SK-N-MC (cell line): ENCODE results near the gene DTWD2.
"Not testable (repeated sequence)": the region's sequence is repeated elsewhere in the genome, so short reads cannot be mapped to it uniquely, and the experiment has no call there.

Experiments used
- DNase-seq: peaks from one replicate; pipeline ENCODE4 v3.0.0-alpha.2; 2011; ENCODE audit warnings: low read depth, low spot score
- H3K27ac ChIP-seq: fragments of 200-600 bp; sonication (generic); 2 replicates; pipeline ENCODE4 v1.5.1; 2016; ENCODE audit warnings: mixed run types
- H3K36me3 ChIP-seq: fragments of 200-600 bp; sonication (generic); 2 replicates; pipeline ENCODE4 v1.6.1; 2017; ENCODE audit warnings: antibody characterized with exemption, low read length, mixed read lengths; ENCODE audit not compliant: insufficient read depth
- H3K4me3 ChIP-seq: fragments of 200-600 bp; sonication (generic); 2 replicates; pipeline ENCODE4 v1.5.1; 2016
- H3K9ac ChIP-seq: fragments of 200-600 bp; sonication (generic); 2 replicates; pipeline ENCODE4 v1.8.0; 2017; ENCODE audit warnings: mixed run types, mixed read lengths; ENCODE audit not compliant: insufficient read length
- H3K9me3 ChIP-seq: fragments of 200-600 bp; sonication (generic); 2 replicates; pipeline ENCODE4 v1.6.1; 2017; ENCODE audit warnings: low read depth, mild to moderate bottlenecking, antibody characterized with exemption, low read length, moderate library complexity, mixed read lengths
- EZH2 ChIP-seq: fragments of 200-600 bp; sonication (generic); IDR thresholded peaks from one replicate; pipeline ENCODE4 v1.6.1; 2017; ENCODE audit warnings: antibody characterized with exemption
- FOXP2 ChIP-seq: optimal IDR thresholded peaks from 2 replicates; pipeline ENCODE3; 2011; ENCODE audit warnings: mild to moderate bottlenecking, moderate library complexity; ENCODE audit not compliant: insufficient read depth; ENCODE audit errors: extremely low read length, control extremely low read depth
- POLR2AphosphoS5 ChIP-seq: IDR thresholded peaks from 2 replicates; pipeline ENCODE4 v1.6.1; 2012; ENCODE audit warnings: mild to moderate bottlenecking, low read depth, low read length, borderline replicate concordance

The DTWD2 gene

DNA sequence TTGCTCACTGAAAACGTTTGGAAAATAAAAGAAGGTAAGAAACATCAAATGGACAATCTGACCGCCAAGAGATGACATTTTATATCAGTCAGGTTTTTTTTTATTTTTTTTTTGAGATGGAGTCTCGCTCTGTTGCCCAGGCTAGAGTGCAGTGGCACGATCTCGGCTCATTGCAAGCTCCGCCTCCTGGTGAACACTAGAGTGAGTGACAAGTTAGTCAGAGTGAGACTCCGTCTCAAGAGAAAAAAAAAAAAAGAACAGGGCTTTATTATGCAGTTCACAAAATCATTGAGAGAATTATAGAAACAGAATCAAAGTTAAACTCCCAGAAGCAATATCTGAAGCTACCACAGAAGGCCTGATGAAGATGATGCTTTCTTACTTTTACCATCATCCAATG is 70.1 kb downstream of the DTWD2 start:
- Histone ChIP-seq H3K4me3 (peak overlapping the region; percentile 61), H3K9ac (no peak overlapping the region), H3K36me3 (peaks cover 4% of the 10 kb centered on the region), H3K27ac (peak overlapping the region; percentile 93), H3K9me3 (no peaks in the 10 kb centered on the region)
- DNase-seq = no peak
- TF ChIP-seq FOXP2 (no peak), POLR2AphosphoS5 (no peak), EZH2 (no peak)

DNA sequence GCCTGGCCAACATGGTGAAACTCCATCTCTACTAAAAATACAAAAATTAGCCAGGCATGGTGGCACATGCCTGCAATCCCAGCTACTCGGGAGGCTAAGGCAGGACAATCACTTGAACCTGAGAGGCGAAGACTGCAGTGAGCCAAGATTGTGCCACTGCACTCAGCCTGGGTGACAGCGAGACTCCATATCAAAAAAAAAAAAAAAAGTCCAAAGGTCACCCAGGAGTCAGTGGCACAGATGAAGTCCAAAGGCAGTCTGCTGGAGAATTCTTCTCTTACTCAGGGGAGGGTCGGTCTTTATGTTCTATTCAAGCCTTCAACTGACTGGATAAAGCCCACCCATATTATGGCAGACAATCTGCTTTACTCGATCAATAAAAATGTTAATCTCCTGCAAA is 80.8 kb downstream of the DTWD2 start:
- not testable (repeated sequence) for H3K4me3 ChIP-seq, DNase-seq, H3K36me3 ChIP-seq, H3K27ac ChIP-seq, H3K9me3 ChIP-seq, H3K9ac ChIP-seq

DNA sequence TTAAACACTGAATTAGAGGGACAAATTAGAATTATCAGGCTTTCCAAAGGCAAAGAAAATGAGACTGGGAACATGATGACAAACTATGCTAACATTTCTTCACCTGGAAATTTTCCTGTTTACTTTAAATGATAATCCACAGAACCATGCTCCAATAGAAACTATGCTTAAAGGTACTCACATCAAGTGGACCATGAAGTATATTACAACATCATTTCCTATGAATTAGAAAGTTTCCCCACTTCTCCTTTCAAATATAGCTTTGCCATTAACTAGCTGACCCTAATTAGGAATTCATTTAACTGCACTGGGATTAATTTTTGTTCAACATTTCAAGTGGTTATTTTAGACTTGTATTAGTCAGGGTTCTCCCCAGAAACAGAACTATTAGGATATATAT is 81.4 kb downstream of the DTWD2 start:
- Histone ChIP-seq H3K27ac (no peak overlapping the region), H3K9ac (no peak overlapping the region), H3K36me3 (no peaks in the 10 kb centered on the region), H3K4me3 (no peak overlapping the region), H3K9me3 (no peaks in the 10 kb centered on the region)
- TF ChIP-seq FOXP2 = no peak
- no peak for TF ChIP-seq EZH2
- no peak for TF ChIP-seq POLR2AphosphoS5
- no peak for DNase-seq

DNA sequence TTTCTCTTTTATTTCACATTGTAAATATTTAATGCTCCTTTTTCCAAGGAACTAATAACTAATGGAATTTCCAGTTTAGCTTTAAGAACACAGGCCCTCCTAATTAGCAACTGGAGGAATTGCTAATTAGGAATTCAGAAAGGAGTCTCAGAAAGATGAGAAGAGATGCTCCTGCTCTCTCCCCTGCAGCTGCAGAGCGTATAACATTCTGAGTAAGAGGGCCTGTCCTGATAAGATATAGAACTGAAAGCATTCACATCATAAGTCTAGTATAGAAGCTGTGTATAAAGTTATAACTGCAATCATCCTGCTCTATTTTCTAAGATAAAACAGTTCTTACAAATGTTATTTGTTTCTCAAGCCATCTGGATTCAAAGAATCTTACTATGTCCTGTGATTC is 83.2 kb downstream of the DTWD2 start:
- no peak for TF ChIP-seq FOXP2
- no peak for TF ChIP-seq POLR2AphosphoS5
- no peak for TF ChIP-seq EZH2
- DNase-seq = no peak
- Histone ChIP-seq H3K9me3 (no peaks in the 10 kb centered on the region), H3K27ac (no peak overlapping the region), H3K36me3 (no peaks in the 10 kb centered on the region), H3K9ac (no peak overlapping the region), H3K4me3 (no peak overlapping the region)

DNA sequence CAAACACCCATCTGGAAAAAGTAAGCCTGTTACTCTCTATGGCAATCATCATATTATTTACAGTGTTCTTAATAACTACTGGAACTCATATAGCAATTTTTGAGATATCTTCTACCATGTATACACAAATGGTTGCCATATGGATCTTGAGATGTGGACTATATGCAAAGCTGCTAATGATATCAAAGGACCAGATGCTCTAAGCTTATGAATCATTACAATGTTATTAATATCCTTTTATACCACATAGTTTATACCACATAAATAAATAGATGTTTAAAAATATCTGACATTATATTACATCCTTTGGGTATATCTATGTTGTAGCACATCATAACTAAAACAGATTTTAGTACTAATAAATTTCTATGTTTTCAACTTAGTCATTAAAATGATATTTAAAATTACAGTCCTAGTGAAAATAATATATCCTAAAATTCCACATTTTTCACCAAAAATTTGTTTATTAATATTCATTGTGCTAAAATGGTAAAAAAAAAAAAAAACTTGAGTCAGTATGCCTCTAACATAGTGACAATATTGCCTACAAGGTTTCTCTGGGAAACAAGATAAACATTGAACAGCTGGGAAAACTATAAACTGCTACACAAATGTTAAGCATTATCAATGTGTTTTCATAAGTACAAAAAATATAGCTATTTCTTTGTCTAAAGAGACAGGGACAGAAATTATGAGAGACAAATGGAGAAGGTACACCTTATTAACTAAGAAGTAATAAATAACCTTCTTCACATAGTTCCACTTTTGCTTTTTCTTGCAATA is 85.5 kb downstream of the DTWD2 start:
- H3K4me3 ChIP-seq = no peak overlapping the region
- no peak overlapping the region for H3K9ac ChIP-seq
- DNase-seq = no peak
- TF ChIP-seq FOXP2 (no peak), POLR2AphosphoS5 (no peak), EZH2 (no peak)
- no peaks in the 10 kb centered on the region for H3K9me3 ChIP-seq
- H3K36me3 ChIP-seq = no peaks in the 10 kb centered on the region
- peak overlapping the region; percentile 29 for H3K27ac ChIP-seq

DNA sequence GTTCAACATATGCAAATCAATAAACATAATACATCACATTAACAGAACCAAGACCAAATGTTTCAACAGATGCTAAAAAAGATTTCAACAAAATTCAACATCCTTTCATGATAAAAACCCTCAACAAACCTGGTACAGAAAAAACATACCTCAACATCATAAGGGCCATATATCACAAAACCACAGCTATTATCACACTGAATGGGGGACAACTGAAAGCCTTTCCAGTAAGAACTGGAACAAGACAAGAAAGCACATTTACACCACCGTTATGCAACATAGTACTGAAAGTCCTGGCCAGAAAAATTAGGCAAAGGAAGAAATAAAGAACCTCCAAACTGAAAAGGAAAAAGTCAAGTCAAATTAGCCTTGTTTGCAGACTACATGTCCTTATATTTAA is 93.6 kb downstream of the DTWD2 start:
- no peak overlapping the region for H3K27ac ChIP-seq
- DNase-seq = no peak
- no peaks in the 10 kb centered on the region for H3K9me3 ChIP-seq
- H3K36me3 ChIP-seq = no peaks in the 10 kb centered on the region
- H3K4me3 ChIP-seq = no peak overlapping the region
- no peak for TF ChIP-seq POLR2AphosphoS5
- TF ChIP-seq EZH2 = no peak
- TF ChIP-seq FOXP2 = no peak
- H3K9ac ChIP-seq = no peak overlapping the region

DNA sequence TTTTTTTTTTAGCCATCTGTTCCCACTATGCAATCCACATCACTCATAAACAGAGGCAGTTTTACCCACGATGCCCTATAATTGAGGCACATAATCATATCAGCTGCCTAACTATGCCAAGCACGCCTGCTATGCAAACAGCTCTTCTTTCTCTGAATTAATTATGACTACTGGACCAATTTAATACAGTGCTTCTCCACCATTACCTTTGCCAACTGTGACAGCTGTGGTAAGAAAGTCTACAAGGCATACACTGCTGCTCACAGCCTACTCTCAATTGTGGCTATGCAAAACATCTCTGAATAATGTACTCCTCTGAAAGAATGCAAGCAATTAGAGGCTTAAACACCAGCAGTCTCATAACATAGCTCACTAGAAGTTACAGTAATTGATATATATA is 97.1 kb downstream of the DTWD2 start:
- Histone ChIP-seq H3K9me3 (no peaks in the 10 kb centered on the region), H3K36me3 (no peaks in the 10 kb centered on the region), H3K9ac (no peak overlapping the region), H3K27ac (no peak overlapping the region), H3K4me3 (no peak overlapping the region)
- no peak for TF ChIP-seq EZH2
- no peak for TF ChIP-seq FOXP2
- TF ChIP-seq POLR2AphosphoS5 = no peak
- DNase-seq = no peak

DNA sequence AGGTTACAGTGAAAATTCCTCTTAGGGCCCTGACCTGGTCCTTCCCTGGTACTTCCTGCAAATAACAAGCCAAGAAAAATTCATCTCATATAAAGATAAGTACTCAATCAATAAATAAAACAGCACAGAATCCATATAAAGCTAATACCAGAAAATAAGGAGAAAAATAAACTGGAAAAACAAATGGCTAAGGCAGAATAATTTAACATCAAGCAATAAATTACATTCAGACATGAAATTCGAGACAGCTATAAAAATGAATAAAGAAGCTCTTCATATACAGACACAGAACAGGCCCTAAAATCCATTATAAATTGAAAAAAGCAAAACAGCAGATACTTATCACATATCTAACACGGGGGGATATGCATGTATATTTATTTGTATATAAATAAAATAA is 99.2 kb downstream of the DTWD2 start:
- Histone ChIP-seq H3K4me3 (no peak overlapping the region), H3K9ac (no peak overlapping the region), H3K36me3 (no peaks in the 10 kb centered on the region), H3K27ac (no peak overlapping the region), H3K9me3 (no peaks in the 10 kb centered on the region)
- TF ChIP-seq FOXP2 = no peak
- DNase-seq = no peak

DNA sequence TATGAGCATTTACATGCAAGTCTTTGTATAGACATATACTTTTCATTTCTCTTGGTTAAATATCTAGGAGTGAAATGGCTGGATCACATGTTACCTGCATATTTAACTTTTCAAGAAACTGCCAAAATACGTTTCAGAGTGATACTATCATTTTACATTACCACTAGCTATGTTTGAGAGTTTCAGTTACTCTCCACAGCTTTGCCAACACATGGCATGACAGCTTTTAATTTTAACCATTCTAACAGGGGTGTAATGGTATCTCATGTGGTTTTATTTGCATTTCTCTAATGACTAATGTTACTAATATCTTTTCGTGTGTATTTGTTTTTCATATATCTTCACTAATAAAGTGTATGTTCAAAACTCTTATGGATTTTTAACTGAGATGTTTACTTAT is 99.8 kb downstream of the DTWD2 start:
- no peak for DNase-seq
- H3K27ac ChIP-seq = no peak overlapping the region
- no peaks in the 10 kb centered on the region for H3K36me3 ChIP-seq
- no peak overlapping the region for H3K9ac ChIP-seq
- TF ChIP-seq FOXP2 (no peak), POLR2AphosphoS5 (no peak), EZH2 (no peak)
- no peaks in the 10 kb centered on the region for H3K9me3 ChIP-seq
- H3K4me3 ChIP-seq = no peak overlapping the region
